PC-9 (cell line): ENCODE measurements around the gene ATP1A4.

Source experiments
- EZH2 ChIP-seq: fragments of 200-600 bp; sonication (generic); IDR thresholded peaks from 2 replicates; pipeline ENCODE4 v1.8.0; 2017; ENCODE audit warnings: antibody characterized with exemption, low read depth
- TF ChIP-seq, protein P1 (sequence below): fragments of 200-600 bp; sonication (generic); conservative IDR thresholded peaks from 2 replicates; pipeline ENCODE4 v1.6.1; 2017; ENCODE audit warnings: mixed run types, antibody characterized with exemption, mild to moderate bottlenecking, moderate library complexity

DNA sequence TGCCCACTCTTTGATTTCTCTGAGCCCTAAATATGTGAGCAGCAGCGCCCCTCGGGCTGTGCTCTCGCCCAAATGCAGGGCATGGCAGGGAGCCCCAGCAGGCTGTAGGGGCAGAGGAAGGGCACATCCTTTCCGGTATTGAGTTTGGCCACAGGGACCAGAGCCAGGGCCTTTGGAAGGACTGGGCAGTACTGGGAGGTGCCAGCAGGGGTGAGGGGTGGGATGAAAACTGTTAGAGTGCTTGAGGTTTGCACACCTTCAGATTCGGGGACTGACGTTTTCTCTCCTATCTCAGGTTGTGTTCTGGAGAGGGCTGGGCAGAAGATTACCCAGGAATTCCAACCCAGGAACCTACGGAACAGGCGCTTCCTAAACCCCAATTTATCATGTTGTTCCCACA lies 38.0 kb upstream of the ATP1A4 start:
- TF ChIP-seq, protein P1, sequence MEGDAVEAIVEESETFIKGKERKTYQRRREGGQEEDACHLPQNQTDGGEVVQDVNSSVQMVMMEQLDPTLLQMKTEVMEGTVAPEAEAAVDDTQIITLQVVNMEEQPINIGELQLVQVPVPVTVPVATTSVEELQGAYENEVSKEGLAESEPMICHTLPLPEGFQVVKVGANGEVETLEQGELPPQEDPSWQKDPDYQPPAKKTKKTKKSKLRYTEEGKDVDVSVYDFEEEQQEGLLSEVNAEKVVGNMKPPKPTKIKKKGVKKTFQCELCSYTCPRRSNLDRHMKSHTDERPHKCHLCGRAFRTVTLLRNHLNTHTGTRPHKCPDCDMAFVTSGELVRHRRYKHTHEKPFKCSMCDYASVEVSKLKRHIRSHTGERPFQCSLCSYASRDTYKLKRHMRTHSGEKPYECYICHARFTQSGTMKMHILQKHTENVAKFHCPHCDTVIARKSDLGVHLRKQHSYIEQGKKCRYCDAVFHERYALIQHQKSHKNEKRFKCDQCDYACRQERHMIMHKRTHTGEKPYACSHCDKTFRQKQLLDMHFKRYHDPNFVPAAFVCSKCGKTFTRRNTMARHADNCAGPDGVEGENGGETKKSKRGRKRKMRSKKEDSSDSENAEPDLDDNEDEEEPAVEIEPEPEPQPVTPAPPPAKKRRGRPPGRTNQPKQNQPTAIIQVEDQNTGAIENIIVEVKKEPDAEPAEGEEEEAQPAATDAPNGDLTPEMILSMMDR: no peak
- no peak for TF ChIP-seq EZH2
